ENCODE measurements around the gene ZNF654. TPM values are rescaled to one million over a fixed set of nuclear protein-coding genes. Genes with fewer than 3 reads are reported as not detected.

ZNF654 gene
- polyA plus RNA-seq, 1 of the 3 experiments (the other 2 are of a cell fraction) = 1.6 TPM

GRCh38 chr3:88092270-88092669, 33.2 kb downstream of the ZNF654 start (continued):
- TF ChIP-seq, protein P1, sequence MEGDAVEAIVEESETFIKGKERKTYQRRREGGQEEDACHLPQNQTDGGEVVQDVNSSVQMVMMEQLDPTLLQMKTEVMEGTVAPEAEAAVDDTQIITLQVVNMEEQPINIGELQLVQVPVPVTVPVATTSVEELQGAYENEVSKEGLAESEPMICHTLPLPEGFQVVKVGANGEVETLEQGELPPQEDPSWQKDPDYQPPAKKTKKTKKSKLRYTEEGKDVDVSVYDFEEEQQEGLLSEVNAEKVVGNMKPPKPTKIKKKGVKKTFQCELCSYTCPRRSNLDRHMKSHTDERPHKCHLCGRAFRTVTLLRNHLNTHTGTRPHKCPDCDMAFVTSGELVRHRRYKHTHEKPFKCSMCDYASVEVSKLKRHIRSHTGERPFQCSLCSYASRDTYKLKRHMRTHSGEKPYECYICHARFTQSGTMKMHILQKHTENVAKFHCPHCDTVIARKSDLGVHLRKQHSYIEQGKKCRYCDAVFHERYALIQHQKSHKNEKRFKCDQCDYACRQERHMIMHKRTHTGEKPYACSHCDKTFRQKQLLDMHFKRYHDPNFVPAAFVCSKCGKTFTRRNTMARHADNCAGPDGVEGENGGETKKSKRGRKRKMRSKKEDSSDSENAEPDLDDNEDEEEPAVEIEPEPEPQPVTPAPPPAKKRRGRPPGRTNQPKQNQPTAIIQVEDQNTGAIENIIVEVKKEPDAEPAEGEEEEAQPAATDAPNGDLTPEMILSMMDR (IDR thresholded peaks at IDR 0.05) = no peak
- TF ChIP-seq GABPA (IDR thresholded peaks at IDR 0.05; ENCODE audit: low read depth) (no peak), MEF2A (IDR thresholded peaks at IDR 0.05; ENCODE audit: borderline replicate concordance, low read depth) (no peak), SMC3 (IDR thresholded peaks at IDR 0.05; ENCODE audit: low read depth, low read length) (no peak), FOSL2 (IDR thresholded peaks at IDR 0.05; ENCODE audit: borderline replicate concordance, low read depth) (no peak)

GRCh38 chr3:88093266-88093665, 34.2 kb downstream of the ZNF654 start:
- WGBS (ENCODE audit: low lambda C conversion rate) = 92% methylated on average over 1 of the region's 1 CpG
- Histone ChIP-seq H3K27ac (ENCODE audit: low read depth in 2 of 2, low read length in 1 of 2) (no peak overlapping the region), H3F3A (replicated peaks; ENCODE audit: insufficient read depth) (no peaks in the 10 kb centered on the region), H3K4me1 (ENCODE audit: control insufficient read depth in 1 of 2, insufficient read depth in 2 of 2, low read depth in 1 of 2, low read length in 1 of 2) (peaks cover 0 to 2% of the 10 kb centered on the region in 2 experiments; a peak in 2 of 4 replicates), H3K27me3 (ENCODE audit: insufficient read depth) (no peaks in the 10 kb centered on the region), H3K79me2 (ENCODE audit: insufficient read depth) (peaks cover 39% of the 10 kb centered on the region), H3K4me3 (ENCODE audit: low read depth in 2 of 2, low read length in 1 of 2) (no peak overlapping the region), H4K20me1 (ENCODE audit: insufficient read depth) (0 out of 2 replicates have a peak, but pooled peaks cover 8% of the 10 kb centered on the region), H3K9me3 (no peaks in the 10 kb centered on the region), H3K9me2 (no peaks in the 10 kb centered on the region; the same call in 1 of the 2 replicates), H3K36me3 (replicated peaks in 1 of 2; ENCODE audit: control insufficient read depth in 1 of 2, insufficient read depth in 2 of 2, low read length in 1 of 2) (peaks cover 15 to 31% of the 10 kb centered on the region in 2 experiments), H2AFZ (ENCODE audit: low read depth) (no peak overlapping the region), H3K9ac (no peak overlapping the region), H3K4me2 (no peak overlapping the region)
- CTCF ChIA-PET = interaction anchor here (0.8 kb wide), 1 partner anchor 9 kb away, joined by 3 read pairs; no protein-coding TSS in a partner anchor
- no peak for TF ChIP-seq JUND (IDR thresholded peaks at IDR 0.05)
- TF ChIP-seq REST (IDR thresholded peaks at IDR 0.05; ENCODE audit: low read depth, low read length) = no peak
- no peak for TF ChIP-seq RAD21 (IDR thresholded peaks at IDR 0.05; ENCODE audit: low read length)
- no peak for TF ChIP-seq MAX (IDR thresholded peaks at IDR 0.05; ENCODE audit: low read depth)
- TF ChIP-seq EP300 (IDR thresholded peaks at IDR 0.05; ENCODE audit: borderline replicate concordance in 1 of 2, low read depth in 1 of 2, low read length in 1 of 2) = no peak
- TF ChIP-seq EZH2phosphoT487 (IDR thresholded peaks at IDR 0.05; ENCODE audit: borderline replicate concordance, low read depth) = no peak
- TF ChIP-seq RXRA (IDR thresholded peaks at IDR 0.05; ENCODE audit: borderline replicate concordance, low read depth) = no peak
- TF ChIP-seq YY1 (IDR thresholded peaks at IDR 0.05; ENCODE audit: low read depth) = no peak
- no peak for TF ChIP-seq FOXM1 (IDR thresholded peaks at IDR 0.05; ENCODE audit: low read depth)
- no peak for TF ChIP-seq GATA2 (CRISPR knock-in tag; IDR thresholded peaks at IDR 0.05)
- no peak for TF ChIP-seq GABPA (IDR thresholded peaks at IDR 0.05; ENCODE audit: low read depth)
- TF ChIP-seq ZBTB33 (IDR thresholded peaks at IDR 0.05; ENCODE audit: borderline replicate concordance, low read depth) = no peak
- no peak for TF ChIP-seq RFX5 (IDR thresholded peaks at IDR 0.05; ENCODE audit: low read length)
- TF ChIP-seq, protein P1 (IDR thresholded peaks at IDR 0.05) = no peak
- no peak for TF ChIP-seq RCOR1 (IDR thresholded peaks at IDR 0.05; ENCODE audit: low read length)
- no peak for TF ChIP-seq CHD2 (IDR thresholded peaks at IDR 0.05; ENCODE audit: low read length, partially characterized antibody)
- POLR2A ChIA-PET = no interaction called here
- no peak for DNase-seq

Measured in SK-N-SH (cell line).